ENCODE results near the gene MED16.

The MED16 gene

GRCh38 chr19:932648-933552 lies 39.9 kb upstream of the MED16 start:
- DNase-seq (ENCODE audit: low read depth) = no peak
- H3K4me3 ChIP-seq (ENCODE audit: low read depth, low read length) = no peak overlapping the region
- TF ChIP-seq, protein P1, sequence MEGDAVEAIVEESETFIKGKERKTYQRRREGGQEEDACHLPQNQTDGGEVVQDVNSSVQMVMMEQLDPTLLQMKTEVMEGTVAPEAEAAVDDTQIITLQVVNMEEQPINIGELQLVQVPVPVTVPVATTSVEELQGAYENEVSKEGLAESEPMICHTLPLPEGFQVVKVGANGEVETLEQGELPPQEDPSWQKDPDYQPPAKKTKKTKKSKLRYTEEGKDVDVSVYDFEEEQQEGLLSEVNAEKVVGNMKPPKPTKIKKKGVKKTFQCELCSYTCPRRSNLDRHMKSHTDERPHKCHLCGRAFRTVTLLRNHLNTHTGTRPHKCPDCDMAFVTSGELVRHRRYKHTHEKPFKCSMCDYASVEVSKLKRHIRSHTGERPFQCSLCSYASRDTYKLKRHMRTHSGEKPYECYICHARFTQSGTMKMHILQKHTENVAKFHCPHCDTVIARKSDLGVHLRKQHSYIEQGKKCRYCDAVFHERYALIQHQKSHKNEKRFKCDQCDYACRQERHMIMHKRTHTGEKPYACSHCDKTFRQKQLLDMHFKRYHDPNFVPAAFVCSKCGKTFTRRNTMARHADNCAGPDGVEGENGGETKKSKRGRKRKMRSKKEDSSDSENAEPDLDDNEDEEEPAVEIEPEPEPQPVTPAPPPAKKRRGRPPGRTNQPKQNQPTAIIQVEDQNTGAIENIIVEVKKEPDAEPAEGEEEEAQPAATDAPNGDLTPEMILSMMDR (IDR thresholded peaks at IDR 0.05; ENCODE audit: control insufficient read depth, extremely low read depth, insufficient read depth) = no peak

- no peak overlapping the region for H3K4me3 ChIP-seq (ENCODE audit: low read depth, low read length)
- TF ChIP-seq, protein P1 (IDR thresholded peaks at IDR 0.05; ENCODE audit: control insufficient read depth, extremely low read depth, insufficient read depth) = no peak
- no peak for DNase-seq (ENCODE audit: low read depth)
Measured at GRCh38 chr19:931860-932647, 39.1 kb upstream of the MED16 start.

GRCh38 chr19:929891-930258 lies 36.9 kb upstream of the MED16 start:
- no peak for DNase-seq (ENCODE audit: low read depth)
- TF ChIP-seq, protein P1 (IDR thresholded peaks at IDR 0.05; ENCODE audit: control insufficient read depth, extremely low read depth, insufficient read depth) = no peak

DNA sequence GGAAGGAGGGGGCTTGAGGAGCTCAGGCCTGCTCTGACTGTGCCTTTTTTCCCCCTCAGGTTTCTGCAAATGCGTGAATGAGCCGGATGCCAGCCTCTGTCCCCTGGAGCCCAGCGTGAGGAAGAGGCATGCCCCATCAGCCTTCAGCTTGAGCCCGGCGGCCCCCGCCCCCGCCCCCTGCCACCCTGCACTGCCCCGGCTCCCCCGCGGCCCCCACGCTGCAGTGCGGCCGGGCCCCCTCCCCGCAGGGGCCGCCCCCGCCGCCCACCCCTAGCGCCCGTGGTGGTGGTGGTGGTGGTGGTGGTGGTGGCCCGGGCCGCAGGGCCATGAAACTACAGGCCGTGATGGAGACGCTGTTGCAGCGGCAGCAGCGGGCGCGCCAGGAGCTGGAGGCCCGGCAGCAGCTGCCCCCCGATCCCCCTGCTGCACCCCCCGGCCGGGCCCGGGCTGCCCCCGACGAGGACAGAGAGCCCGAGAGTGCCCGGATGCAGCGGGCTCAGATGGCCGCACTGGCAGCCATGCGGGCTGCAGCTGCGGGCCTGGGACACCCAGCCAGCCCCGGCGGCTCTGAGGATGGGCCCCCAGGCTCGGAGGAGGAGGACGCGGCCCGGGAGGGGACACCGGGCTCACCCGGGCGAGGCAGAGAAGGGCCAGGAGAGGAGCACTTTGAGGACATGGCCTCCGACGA lies 36.4 kb upstream of the MED16 start:
- no peak for DNase-seq (ENCODE audit: low read depth)
- no peak overlapping the region for H3K4me3 ChIP-seq (ENCODE audit: low read depth, low read length)
- TF ChIP-seq, protein P1 (IDR thresholded peaks at IDR 0.05; ENCODE audit: control insufficient read depth, extremely low read depth, insufficient read depth) = no peak

More at GRCh38 chr19:929891-930258, 36.9 kb upstream of the MED16 start:
- no peak overlapping the region for H3K4me3 ChIP-seq (ENCODE audit: low read depth, low read length)

GRCh38 chr19:928471-929202 lies 35.6 kb upstream of the MED16 start:
- no peak overlapping the region for H3K4me3 ChIP-seq (ENCODE audit: low read depth, low read length)
- no peak for DNase-seq (ENCODE audit: low read depth)
- TF ChIP-seq, protein P1 (IDR thresholded peaks at IDR 0.05; ENCODE audit: control insufficient read depth, extremely low read depth, insufficient read depth) = no peak

DNA sequence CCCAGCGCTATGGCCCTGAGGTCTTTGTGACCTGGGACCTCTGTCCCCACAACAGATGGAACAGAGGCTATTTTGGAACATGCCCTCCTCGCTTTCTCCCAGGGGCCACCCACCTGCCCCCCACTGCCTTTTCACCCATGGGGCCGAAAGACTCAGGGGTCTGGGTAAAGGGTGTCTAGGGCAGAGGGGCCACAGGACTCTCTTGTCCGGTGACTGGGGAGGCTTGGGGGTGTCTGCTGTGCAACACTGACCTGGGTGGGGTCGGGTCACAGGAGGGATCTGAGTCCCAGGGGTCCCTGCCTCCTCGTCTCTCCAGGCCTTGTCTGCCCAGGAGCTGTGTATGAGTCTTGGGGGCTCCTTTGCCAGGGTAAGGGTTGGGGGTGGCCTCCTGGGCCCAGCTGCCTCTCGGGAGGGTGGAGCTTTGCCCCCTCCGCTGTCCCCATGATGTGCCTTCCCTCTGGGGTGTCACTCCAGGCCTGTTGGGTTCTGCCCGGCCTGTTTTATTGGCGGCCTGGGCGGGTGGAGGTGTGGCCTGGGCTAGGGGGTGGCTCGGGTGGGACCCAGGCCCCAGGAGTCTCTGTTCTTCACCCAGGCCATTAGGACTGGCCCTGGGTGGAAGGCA lies 34.9 kb upstream of the MED16 start:
- no peak for DNase-seq (ENCODE audit: low read depth)
- H3K4me3 ChIP-seq (ENCODE audit: low read depth, low read length) = no peak overlapping the region

More for the DNA sequence above, 34.9 kb upstream of the MED16 start:
- TF ChIP-seq, protein P1 (IDR thresholded peaks at IDR 0.05; ENCODE audit: control insufficient read depth, extremely low read depth, insufficient read depth) = no peak
